Calu3 (cell line): ENCODE data around the gene DACT2. TPM values are rescaled to one million over a fixed set of nuclear protein-coding genes. Genes with fewer than 3 reads are reported as not detected.

Experiments used
- BruUV-seq: library from RNA; stranded (reverse); fragments of 400-500 nt; replicated peaks from 2 replicates; lab custom pipeline; 2021; lab: Mats Ljungman, UMichigan
- CTCF ChIA-PET: fragments of 300-600 bp; sonication (Branson Sonifier 250); formaldehyde crosslinking; loops from one replicate; lab custom pipeline; 2022; ENCODE audit warnings: antibody characterized with exemption; lab: Charles Lee
- DNase-seq: peaks from one replicate; pipeline ENCODE4 v3.0.0; 2022
- H3K27ac Mint-ChIP-seq: one replicate; pipeline ENCODE4 v1.8.0; 2022; ENCODE audit warnings: mixed read lengths; ENCODE audit not compliant: unreplicated experiment
- H3K27me3 Mint-ChIP-seq: one replicate; pipeline ENCODE4 v1.8.0; 2022; ENCODE audit warnings: mixed read lengths; ENCODE audit not compliant: unreplicated experiment
- H3K36me3 Mint-ChIP-seq: one replicate; pipeline ENCODE4 v1.8.0; 2022; ENCODE audit warnings: mild to moderate bottlenecking, moderate library complexity, mixed read lengths; ENCODE audit not compliant: insufficient read depth, unreplicated experiment
- H3K4me1 Mint-ChIP-seq: one replicate; pipeline ENCODE4 v1.8.0; 2022; ENCODE audit warnings: mild to moderate bottlenecking, low read depth, mixed read lengths; ENCODE audit not compliant: unreplicated experiment
- H3K4me3 Mint-ChIP-seq: one replicate; pipeline ENCODE4 v1.8.0; 2022; ENCODE audit warnings: mild to moderate bottlenecking, low read depth, moderate library complexity, mixed read lengths; ENCODE audit not compliant: unreplicated experiment
- H3K9me3 Mint-ChIP-seq: one replicate; pipeline ENCODE4 v1.8.0; 2022; ENCODE audit warnings: low read depth, mixed read lengths; ENCODE audit not compliant: unreplicated experiment
- CTCF ChIP-seq: fragments of 200-600 bp; IDR thresholded peaks from one replicate; pipeline ENCODE4 v1.8.0; 2022; ENCODE audit warnings: antibody characterized with exemption; ENCODE audit not compliant: unreplicated experiment
- intact Hi-C: fragments of 100-400 bp; cut with micrococcal nuclease; formaldehyde crosslinking; loops from one replicate; pipeline ENCODE4 v1.10.0; 2022; ENCODE audit not compliant: unreplicated experiment
- total RNA-seq: library from RNA; stranded (reverse); gene quantifications from 2 replicates; pipeline ENCODE4 v1.2.3, GENCODE V29; 2022

Gene DACT2
- total RNA-seq, 1 experiment from 2014 or later = not detected

- Mint-ChIP-seq H3K9me3 (peaks cover 2% of the 10 kb centered on the region), H3K4me3 (no peak overlapping the region), H3K36me3 (peaks cover 9% of the 10 kb centered on the region), H3K4me1 (no peaks in the 10 kb centered on the region), H3K27me3 (peaks cover 13% of the 10 kb centered on the region), H3K27ac (no peak overlapping the region)
- DNase-seq = no peak
- intact Hi-C loops = no loop called here
- CTCF ChIA-PET = no interaction called here
- no TSS peak for BruUV-seq
- no peak for TF ChIP-seq CTCF
Observed at GRCh38 chr6:168367285-168367751, 47.7 kb upstream of the DACT2 start.

GRCh38 chr6:168366473-168366872 lies 46.9 kb upstream of the DACT2 start:
- Mint-ChIP-seq H3K4me3 (no peak overlapping the region), H3K27me3 (peaks cover 13% of the 10 kb centered on the region), H3K9me3 (peaks cover 2% of the 10 kb centered on the region), H3K4me1 (no peaks in the 10 kb centered on the region), H3K27ac (no peak overlapping the region), H3K36me3 (peaks cover 9% of the 10 kb centered on the region)
- intact Hi-C loops = no loop called here
- DNase-seq = no peak
- no peak for TF ChIP-seq CTCF
- BruUV-seq = no TSS peak
- CTCF ChIA-PET = no interaction called here

- no peak overlapping the region for H3K27ac Mint-ChIP-seq
- no TSS peak for BruUV-seq
- peaks cover 13% of the 10 kb centered on the region for H3K27me3 Mint-ChIP-seq
- intact Hi-C loops = no loop called here
- no peaks in the 10 kb centered on the region for H3K4me1 Mint-ChIP-seq
- H3K9me3 Mint-ChIP-seq = peaks cover 2% of the 10 kb centered on the region
- TF ChIP-seq CTCF = no peak
- no peak overlapping the region for H3K4me3 Mint-ChIP-seq
- H3K36me3 Mint-ChIP-seq = peaks cover 9% of the 10 kb centered on the region
- no peak for DNase-seq
- CTCF ChIA-PET = no interaction called here
Observed at GRCh38 chr6:168365422-168366165, 46.0 kb upstream of the DACT2 start.

GRCh38 chr6:168364793-168365421 lies 45.3 kb upstream of the DACT2 start:
- DNase-seq = no peak
- H3K4me3 Mint-ChIP-seq = no peak overlapping the region

More at GRCh38 chr6:168364793-168365421, 45.3 kb upstream of the DACT2 start:
- Mint-ChIP-seq H3K9me3 (peaks cover 4% of the 10 kb centered on the region), H3K27ac (no peak overlapping the region), H3K36me3 (peaks cover 9% of the 10 kb centered on the region), H3K27me3 (peaks cover 18% of the 10 kb centered on the region), H3K4me1 (no peaks in the 10 kb centered on the region)
- BruUV-seq = no TSS peak
- CTCF ChIA-PET = no interaction called here
- intact Hi-C loops = no loop called here
- no peak for TF ChIP-seq CTCF
